OCI-LY3 (cell line): Measurements from ENCODE around the gene C9orf85.

ENCODE experiments used
- EZH2phosphoT487 ChIP-seq: fragments of 200-600 bp; shearing (Covaris generic); IDR thresholded peaks from 2 replicates; pipeline ENCODE4 v1.6.1; 2018; ENCODE audit warnings: antibody characterized with exemption, mixed run types, low read depth
- TF ChIP-seq, protein P1 (sequence below): fragments of 200-600, 300-600 bp; sonication (generic); IDR thresholded peaks from 2 replicates; pipeline ENCODE4 v1.5.1; 2014; ENCODE audit warnings: antibody characterized with exemption, low read length, low read depth

GRCh38 chr9:71984831-71985281 is 73.4 kb downstream of the C9orf85 start:
- TF ChIP-seq, protein P1, sequence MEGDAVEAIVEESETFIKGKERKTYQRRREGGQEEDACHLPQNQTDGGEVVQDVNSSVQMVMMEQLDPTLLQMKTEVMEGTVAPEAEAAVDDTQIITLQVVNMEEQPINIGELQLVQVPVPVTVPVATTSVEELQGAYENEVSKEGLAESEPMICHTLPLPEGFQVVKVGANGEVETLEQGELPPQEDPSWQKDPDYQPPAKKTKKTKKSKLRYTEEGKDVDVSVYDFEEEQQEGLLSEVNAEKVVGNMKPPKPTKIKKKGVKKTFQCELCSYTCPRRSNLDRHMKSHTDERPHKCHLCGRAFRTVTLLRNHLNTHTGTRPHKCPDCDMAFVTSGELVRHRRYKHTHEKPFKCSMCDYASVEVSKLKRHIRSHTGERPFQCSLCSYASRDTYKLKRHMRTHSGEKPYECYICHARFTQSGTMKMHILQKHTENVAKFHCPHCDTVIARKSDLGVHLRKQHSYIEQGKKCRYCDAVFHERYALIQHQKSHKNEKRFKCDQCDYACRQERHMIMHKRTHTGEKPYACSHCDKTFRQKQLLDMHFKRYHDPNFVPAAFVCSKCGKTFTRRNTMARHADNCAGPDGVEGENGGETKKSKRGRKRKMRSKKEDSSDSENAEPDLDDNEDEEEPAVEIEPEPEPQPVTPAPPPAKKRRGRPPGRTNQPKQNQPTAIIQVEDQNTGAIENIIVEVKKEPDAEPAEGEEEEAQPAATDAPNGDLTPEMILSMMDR, result no peak
- no peak for TF ChIP-seq EZH2phosphoT487
